SIG-M5 treated with dmso at 0.1 percent for 504 hours (cell line): ENCODE data around the gene HAPLN3.

Experiments
- DNase-seq: peaks from one replicate; lab custom pipeline; 2025; ENCODE audit not compliant: unreplicated experiment; lab: John Stamatoyannopoulos, UW

Gene HAPLN3

DNA sequence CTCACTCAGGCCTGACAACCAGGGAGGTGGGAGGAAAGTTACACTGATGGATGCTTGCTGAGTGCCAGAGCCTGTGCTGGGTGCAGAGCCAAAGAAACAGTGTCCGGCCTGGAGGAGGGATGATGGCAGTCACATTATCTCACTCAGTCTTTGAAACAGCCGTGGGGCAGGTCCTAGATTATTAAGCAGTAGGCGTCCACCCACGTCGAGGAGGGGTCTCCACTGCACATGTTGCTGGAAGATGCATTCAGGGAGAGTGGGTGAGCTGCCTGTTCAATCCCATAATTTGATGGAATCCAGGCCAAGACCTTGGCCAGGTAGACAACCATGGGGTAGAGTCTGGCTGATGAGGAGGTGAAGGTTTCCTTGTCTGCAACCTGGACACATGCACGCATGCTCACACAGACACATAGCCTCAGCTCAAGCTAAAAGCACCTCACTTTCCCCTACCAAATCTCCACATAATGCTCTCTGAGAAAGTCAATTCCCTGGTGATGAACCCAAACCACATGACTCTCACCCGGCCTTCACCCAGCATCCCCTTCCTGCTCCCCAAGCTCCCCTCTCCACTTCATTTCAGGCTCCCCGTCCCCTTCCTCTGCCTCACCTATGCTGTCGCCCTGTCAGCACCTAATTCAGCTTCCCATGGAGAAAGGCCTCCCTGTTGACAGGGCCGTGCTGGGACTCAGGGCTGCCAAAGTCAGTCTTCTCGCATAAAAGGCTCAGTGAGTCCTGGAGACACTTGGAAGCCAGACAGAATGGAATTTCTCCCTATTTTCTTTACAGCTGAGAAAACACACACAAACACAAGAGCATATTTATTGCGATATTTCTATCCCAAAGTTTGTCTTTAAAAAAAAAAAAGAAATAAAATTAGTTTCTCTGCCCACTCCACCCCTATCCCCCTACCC lies 62.3 kb downstream of the HAPLN3 start:
- no peak for DNase-seq

DNA sequence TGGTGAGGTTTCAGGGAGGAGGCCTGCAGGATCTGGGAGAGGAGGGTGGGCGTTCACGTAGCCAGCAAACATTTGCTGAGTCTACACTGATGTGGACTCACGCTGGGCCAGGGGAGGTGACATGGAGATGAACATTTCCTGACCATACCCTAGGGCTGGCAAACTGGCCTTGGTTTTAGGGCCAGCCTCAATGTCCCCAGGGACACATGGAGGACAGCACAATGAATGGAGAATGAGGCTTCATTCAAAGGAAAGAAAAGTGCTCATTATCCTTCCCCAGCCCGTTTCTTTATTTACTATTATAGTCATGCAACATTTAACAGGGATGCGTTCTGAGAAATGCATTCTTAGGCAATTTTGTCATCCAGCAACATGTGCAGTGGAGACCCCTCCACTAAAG lies 65.3 kb downstream of the HAPLN3 start:
- no peak for DNase-seq

DNA sequence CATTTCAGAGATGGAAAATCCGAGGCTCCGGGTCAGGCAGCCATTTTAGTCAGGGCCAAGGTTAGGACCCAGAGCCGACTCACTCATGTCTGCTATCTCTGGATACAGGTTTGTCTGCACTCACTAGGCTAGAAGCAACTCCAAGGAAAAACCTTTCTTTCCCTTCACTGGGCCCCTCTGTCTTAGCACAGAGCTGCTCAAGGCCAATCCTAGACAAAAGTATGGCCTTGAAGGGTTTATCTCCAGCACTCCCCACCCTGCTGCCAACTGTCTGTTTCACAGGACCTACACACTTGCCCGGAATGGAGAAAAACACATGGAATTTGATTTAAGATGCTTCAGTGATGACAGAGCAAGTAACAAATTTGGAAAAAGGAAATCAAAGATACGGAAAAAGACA lies 66.6 kb downstream of the HAPLN3 start:
- no peak for DNase-seq
